ENCODE data around the gene MPP2.
"Not testable (repeated sequence)": the region's sequence is repeated elsewhere in the genome, so short reads cannot be mapped to it uniquely, and the experiment has no call there.

MPP2 gene

GRCh38 chr17:43846221-43846712, 61.1 kb downstream of the MPP2 start:
- peak; percentile 99 for TF ChIP-seq CTCF (conservative IDR thresholded peaks at IDR 0.05; ENCODE audit: low read depth, low read length)
- no peak for DNase-seq (ENCODE audit: low read depth)
- no peak overlapping the region for H3K4me3 ChIP-seq (ENCODE audit: low read length)

GRCh38 chr17:43845766-43846165, 61.6 kb downstream of the MPP2 start:
- TF ChIP-seq CTCF (conservative IDR thresholded peaks at IDR 0.05; ENCODE audit: low read depth, low read length): no peak
- no peak overlapping the region for H3K4me3 ChIP-seq (ENCODE audit: low read length)
- no peak for DNase-seq (ENCODE audit: low read depth)

GRCh38 chr17:43844241-43844640, 63.1 kb downstream of the MPP2 start:
- no peak for DNase-seq (ENCODE audit: low read depth)
- no peak for TF ChIP-seq CTCF (conservative IDR thresholded peaks at IDR 0.05; ENCODE audit: low read depth, low read length)
- no peak overlapping the region for H3K4me3 ChIP-seq (ENCODE audit: low read length)

GRCh38 chr17:43842975-43843325, 64.4 kb downstream of the MPP2 start:
- DNase-seq (ENCODE audit: low read depth): no peak
- no peak for TF ChIP-seq CTCF (conservative IDR thresholded peaks at IDR 0.05; ENCODE audit: low read depth, low read length)
- no peak overlapping the region for H3K4me3 ChIP-seq (ENCODE audit: low read length)

GRCh38 chr17:43842091-43842974, 65.0 kb downstream of the MPP2 start:
- not testable (repeated sequence) for DNase-seq (ENCODE audit: low read depth); H3K4me3 ChIP-seq (ENCODE audit: low read length)

GRCh38 chr17:43841282-43841681, 66.1 kb downstream of the MPP2 start:
- H3K4me3 ChIP-seq (ENCODE audit: low read length): no peak overlapping the region
- no peak for DNase-seq (ENCODE audit: low read depth)
- no peak for TF ChIP-seq CTCF (conservative IDR thresholded peaks at IDR 0.05; ENCODE audit: low read depth, low read length)

- peak; percentile 50 for TF ChIP-seq CTCF (conservative IDR thresholded peaks at IDR 0.05; ENCODE audit: low read depth, low read length)
Measured at GRCh38 chr17:43840814-43841213, 66.5 kb downstream of the MPP2 start.

More at GRCh38 chr17:43840814-43841213, 66.5 kb downstream of the MPP2 start:
- H3K4me3 ChIP-seq (ENCODE audit: low read length): no peak overlapping the region
- no peak for DNase-seq (ENCODE audit: low read depth)

Measured in retinal pigment epithelial cell (primary cell).